ENCODE measurements around the gene CAVIN1. TPM values are rescaled to one million over a fixed set of nuclear protein-coding genes. Genes with fewer than 3 reads are reported as not detected.
"Not testable (repeated sequence)": the region's sequence is repeated elsewhere in the genome, so short reads cannot be mapped to it uniquely, and the experiment has no call there.

The CAVIN1 gene
- polyA plus RNA-seq, 1 experiment, result 326 TPM

GRCh38 chr17:42422412-42422957 is 571 bp downstream of the CAVIN1 start:
- H3K27me3 ChIP-seq (ENCODE audit: control insufficient read depth, insufficient read depth, low read length), result no peaks in the 10 kb centered on the region
- peak overlapping the region; percentile 96 for H3K27ac ChIP-seq (ENCODE audit: low read depth, low read length)
- peaks cover 12% of the 10 kb centered on the region; the same call in 1 of the 2 replicates for H3K9me3 ChIP-seq (ENCODE audit: control insufficient read depth, insufficient read depth, low read length)
- no peak for DNase-seq (ENCODE audit: low read depth, low spot score)
- H3K4me3 ChIP-seq (ENCODE audit: low read depth, low read length), result peak overlapping the region; percentile 99
- ChIA-PET CTCF (interaction anchor here (0.6 to 1.7 kb wide), 9 partner anchors 9 to 200 kb away, joined by 3 to 6 read pairs (median 3); partner anchors contain the start of gene NAGLU), POLR2A (interaction anchor here (0.9 to 2.1 kb wide), 23 partner anchors 9 to 174 kb away, joined by 3 to 68 read pairs (median 8); partner anchors contain the start of genes NAGLU and STAT3)
- TF ChIP-seq CTCF (IDR thresholded peaks at IDR 0.05; ENCODE audit: low read depth, low read length), result no peak

- H3K4me3 ChIP-seq (ENCODE audit: low read depth, low read length), result peak overlapping the region; percentile 99
- ChIA-PET CTCF (interaction anchor here (0.6 to 1.0 kb wide), 3 partner anchors 16 to 108 kb away, joined by 3 to 6 read pairs (median 3); no protein-coding TSS in a partner anchor), POLR2A (interaction anchor here (1.3 to 2.1 kb wide), 10 partner anchors 8 to 114 kb away, joined by 5 to 68 read pairs (median 10); partner anchors contain the start of genes NAGLU and STAT3)
- DNase-seq (ENCODE audit: low read depth, low spot score), result no peak
- peak overlapping the region; percentile 96 for H3K27ac ChIP-seq (ENCODE audit: low read depth, low read length)
- TF ChIP-seq CTCF (IDR thresholded peaks at IDR 0.05; ENCODE audit: low read depth, low read length), result no peak
- H3K27me3 ChIP-seq (ENCODE audit: control insufficient read depth, insufficient read depth, low read length), result no peaks in the 10 kb centered on the region
- peaks cover 12% of the 10 kb centered on the region; the same call in 1 of the 2 replicates for H3K9me3 ChIP-seq (ENCODE audit: control insufficient read depth, insufficient read depth, low read length)
These were observed 1.3 kb downstream of the CAVIN1 start for GRCh38 chr17:42421507-42422338.

GRCh38 chr17:42421136-42421506 is 1.9 kb downstream of the CAVIN1 start:
- CTCF ChIA-PET, result interaction anchor here (1.5 kb wide), 1 partner anchor 14 kb away, joined by 5 read pairs; no protein-coding TSS in a partner anchor
- DNase-seq (ENCODE audit: low read depth, low spot score), result no peak
- POLR2A ChIA-PET, result interaction anchor here (1.1 to 1.3 kb wide), 2 partner anchors 12 to 98 kb away, joined by 5 to 6 read pairs; no protein-coding TSS in a partner anchor
- Histone ChIP-seq H3K4me3 (ENCODE audit: low read depth, low read length) (peak overlapping the region; percentile 99), H3K9me3 (ENCODE audit: control insufficient read depth, insufficient read depth, low read length) (peaks cover 12% of the 10 kb centered on the region; the same call in 1 of the 2 replicates), H3K27me3 (ENCODE audit: control insufficient read depth, insufficient read depth, low read length) (no peaks in the 10 kb centered on the region), H3K27ac (ENCODE audit: low read depth, low read length) (peak overlapping the region; percentile 61)
- TF ChIP-seq CTCF (IDR thresholded peaks at IDR 0.05; ENCODE audit: low read depth, low read length), result no peak

- DNase-seq (ENCODE audit: low read depth, low spot score); H3K4me3 ChIP-seq (ENCODE audit: low read depth, low read length); H3K27ac ChIP-seq (ENCODE audit: low read depth, low read length); POLR2A ChIA-PET; CTCF ChIA-PET; H3K27me3 ChIP-seq (ENCODE audit: control insufficient read depth, insufficient read depth, low read length): not testable (repeated sequence)
- peaks cover 11% of the 10 kb centered on the region; the same call in 1 of the 2 replicates for H3K9me3 ChIP-seq (ENCODE audit: control insufficient read depth, insufficient read depth, low read length)
These were observed 5.1 kb downstream of the CAVIN1 start for GRCh38 chr17:42417981-42418380.

GRCh38 chr17:42414704-42415409 is 8.2 kb downstream of the CAVIN1 start:
- DNase-seq (ENCODE audit: low read depth, low spot score), result no peak
- CTCF ChIA-PET, result interaction anchor here (0.7 to 1.6 kb wide), 4 partner anchors 9 to 114 kb away, joined by 3 to 5 read pairs (median 4); no protein-coding TSS in a partner anchor
- no peak overlapping the region for H3K4me3 ChIP-seq (ENCODE audit: low read depth, low read length)
- POLR2A ChIA-PET, result interaction anchor here (2.4 kb wide), 1 partner anchor 8 kb away, joined by 28 read pairs; the partner anchor contains the start of gene CAVIN1
- TF ChIP-seq CTCF (IDR thresholded peaks at IDR 0.05; ENCODE audit: low read depth, low read length), result no peak
- H3K27ac ChIP-seq (ENCODE audit: low read depth, low read length), result no peak overlapping the region
- H3K27me3 ChIP-seq (ENCODE audit: control insufficient read depth, insufficient read depth, low read length), result no peaks in the 10 kb centered on the region
- no peaks in the 10 kb centered on the region for H3K9me3 ChIP-seq (ENCODE audit: control insufficient read depth, insufficient read depth, low read length)

Data from AG04450 (cell line).